Occipital lobe (tissue), 2 donors: ENCODE measurements around the gene PFKP. TPM values are rescaled to one million over a fixed set of nuclear protein-coding genes. Genes with fewer than 3 reads are reported as not detected.
"Not testable (repeated sequence)": the region's sequence is repeated elsewhere in the genome, so short reads cannot be mapped to it uniquely, and the experiment has no call there.

ENCODE experiments used
- DNase-seq: peaks from one replicate; lab custom pipeline; 2025; lab: John Stamatoyannopoulos, UW
- total RNA-seq: library from RNA; depleted of rRNA; stranded (reverse); fragments of >200 nt; gene quantifications from one replicate; pipeline ENCODE4 v1.2.3, GENCODE V29; 2014

PFKP gene
- total RNA-seq, 1 donor from 2014 or later = 76.3 TPM

- no peak for DNase-seq
Measured at GRCh38 chr10:3046981-3047547, 20.3 kb upstream of the PFKP start.

DNA sequence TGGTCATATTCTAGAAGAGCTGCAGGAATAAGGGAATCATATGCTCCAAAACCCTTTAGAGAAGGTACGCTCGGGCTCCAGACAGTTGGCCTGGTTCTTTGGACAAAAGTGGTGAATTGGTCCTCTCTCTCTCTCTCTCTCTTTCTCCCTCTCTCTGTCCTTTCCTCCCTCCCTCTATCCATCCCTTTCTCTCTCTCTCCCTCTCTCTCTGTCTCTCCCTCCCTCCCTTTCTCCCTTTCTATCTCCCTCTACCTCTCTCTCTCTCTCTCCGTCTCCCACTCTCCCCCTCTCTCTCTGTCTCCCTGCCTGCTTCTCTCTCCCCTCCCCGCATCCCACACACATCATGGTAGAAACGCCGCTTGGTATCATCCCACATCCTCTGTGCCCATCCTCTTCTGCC, 19.8 kb upstream of the PFKP start:
- no peak for DNase-seq

GRCh38 chr10:3048119-3049019, 19.0 kb upstream of the PFKP start:
- DNase-seq = no peak

- no peak for DNase-seq
Measured at GRCh38 chr10:3051692-3052091, 15.7 kb upstream of the PFKP start.

DNA sequence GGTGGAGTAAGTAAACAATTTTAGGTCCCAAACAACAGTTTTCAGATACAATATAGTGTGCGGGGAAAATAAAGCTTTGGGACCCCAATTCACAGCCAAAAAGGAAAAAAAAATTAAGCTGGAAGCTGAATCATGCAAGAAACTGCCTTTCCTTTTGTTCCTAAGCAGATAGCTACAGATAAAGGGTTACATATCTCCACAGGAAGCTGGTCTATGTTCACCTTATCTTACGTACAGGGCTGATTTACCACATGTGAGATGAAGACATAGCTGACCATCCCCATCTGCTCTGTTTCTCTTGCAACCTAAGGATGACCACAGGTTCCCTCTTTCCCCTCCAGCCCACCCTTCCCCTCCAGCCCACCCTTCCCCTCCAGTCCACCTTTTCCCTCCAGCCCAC, 14.2 kb upstream of the PFKP start:
- DNase-seq = no peak

- no peak for DNase-seq
Measured at GRCh38 chr10:3054183-3054850, 13.0 kb upstream of the PFKP start.

DNA sequence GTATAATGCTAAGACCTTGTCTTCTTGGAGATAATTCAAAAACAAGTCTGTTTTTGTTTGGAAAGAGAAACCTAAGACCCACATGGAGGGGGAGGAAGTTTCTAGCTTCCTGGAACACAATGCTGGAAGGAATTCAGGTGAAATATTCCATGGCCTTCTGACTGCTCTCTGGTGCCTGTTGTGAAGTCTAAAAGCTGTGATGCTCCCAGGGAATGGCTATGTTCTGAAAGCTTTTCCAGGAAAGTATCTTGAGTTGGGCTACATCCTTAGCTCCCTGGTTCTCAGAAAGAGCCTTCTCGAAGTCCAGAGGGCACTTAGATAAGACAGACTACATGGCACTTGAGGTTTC, 12.5 kb upstream of the PFKP start:
- no peak for DNase-seq

DNA sequence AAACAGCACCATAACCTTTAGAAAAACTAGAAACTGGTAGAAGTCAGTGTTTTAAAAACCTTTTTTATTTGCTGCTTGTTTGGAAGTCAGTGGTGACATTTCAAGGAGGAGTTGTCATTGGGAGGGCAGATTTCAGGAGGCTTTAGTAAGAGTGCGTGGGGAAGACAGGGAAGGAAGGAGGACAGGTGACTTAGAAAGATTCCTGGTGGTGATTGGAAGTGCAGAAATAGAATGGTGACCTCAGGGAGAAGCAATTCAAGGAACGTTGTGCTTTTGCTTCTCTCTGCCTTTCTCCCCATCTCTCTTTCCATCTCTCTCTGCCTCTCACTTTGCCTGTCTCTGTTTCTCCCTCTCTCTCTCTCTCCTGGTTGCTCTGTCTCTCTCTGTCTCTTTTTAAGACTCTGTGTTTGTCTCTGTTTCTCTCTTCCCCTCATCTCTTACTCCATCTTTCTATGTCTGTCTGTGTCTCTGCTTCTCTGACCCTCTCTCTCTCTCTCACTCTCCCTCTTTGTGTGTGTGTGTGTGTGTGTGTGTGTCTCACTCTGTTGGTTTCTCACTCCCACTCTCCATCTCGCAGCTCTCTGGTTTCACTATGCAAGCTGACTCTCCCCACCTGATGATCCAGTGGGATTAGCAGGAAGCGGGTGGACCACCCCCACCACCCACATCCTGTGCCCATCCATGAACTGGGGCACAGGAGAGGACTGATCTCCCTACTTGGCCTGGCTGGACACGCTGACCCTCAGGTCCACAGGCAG, 10.9 kb upstream of the PFKP start:
- DNase-seq = no peak

GRCh38 chr10:3057946-3058345, 9.4 kb upstream of the PFKP start:
- no peak for DNase-seq

- no peak for DNase-seq
Measured at GRCh38 chr10:3059974-3060373, 7.4 kb upstream of the PFKP start.

- DNase-seq = no peak
Measured at GRCh38 chr10:3060481-3060889, 6.9 kb upstream of the PFKP start.

DNA sequence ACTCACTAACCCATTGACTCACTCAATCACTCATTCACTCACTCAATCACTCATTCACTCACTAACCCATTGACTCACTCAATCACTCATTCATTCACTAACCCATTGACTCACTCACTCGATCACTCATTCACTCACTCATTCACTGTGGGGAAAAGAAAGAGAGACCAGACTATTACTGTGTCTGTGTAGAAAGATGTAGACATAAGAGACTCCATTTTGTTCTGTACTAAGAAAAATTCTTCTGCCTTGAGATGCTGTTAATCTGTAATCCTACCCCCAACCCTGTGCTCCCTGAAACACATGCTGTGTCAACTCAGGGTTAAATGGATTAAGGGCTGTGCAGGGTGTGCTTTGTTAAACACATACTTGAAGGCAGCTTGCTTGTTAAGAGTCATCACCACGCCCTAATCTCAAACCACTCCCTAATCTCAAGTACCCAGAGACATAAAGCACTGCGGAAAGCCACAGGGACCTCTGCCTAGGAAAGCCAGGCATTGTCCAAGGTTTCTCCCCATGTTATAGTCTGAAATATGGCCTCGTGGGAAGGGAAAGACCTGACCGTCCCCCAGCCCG, 5.9 kb upstream of the PFKP start:
- not testable (repeated sequence) for DNase-seq

DNA sequence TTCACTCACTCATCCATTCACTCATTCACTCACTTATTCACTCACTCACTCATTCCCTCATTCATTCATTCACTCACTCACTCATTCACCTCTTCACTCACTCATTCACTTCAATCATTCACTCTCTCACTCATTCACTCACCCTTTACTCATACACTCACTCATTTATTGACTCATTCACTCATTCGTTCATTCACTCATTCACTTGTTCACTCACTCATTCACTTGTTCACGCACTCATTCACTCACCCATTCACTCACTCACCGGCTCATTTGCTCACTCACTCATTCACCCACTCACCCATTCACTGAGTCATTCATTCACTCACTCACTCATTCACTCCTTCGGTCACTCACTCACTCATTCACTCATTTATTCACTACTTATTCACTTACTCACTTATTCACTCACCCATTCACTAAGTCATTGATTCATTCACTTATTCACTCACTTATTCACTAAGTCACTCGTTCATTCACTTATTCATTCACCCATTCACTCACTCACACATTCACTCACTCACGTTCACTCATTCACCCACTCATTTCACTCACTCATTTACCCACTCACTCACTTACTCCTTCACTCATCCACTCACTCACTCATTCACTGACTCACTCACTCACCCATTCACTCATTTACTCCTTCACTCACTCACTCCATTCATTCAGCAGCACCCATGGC, 4.7 kb upstream of the PFKP start:
- DNase-seq = no peak

DNA sequence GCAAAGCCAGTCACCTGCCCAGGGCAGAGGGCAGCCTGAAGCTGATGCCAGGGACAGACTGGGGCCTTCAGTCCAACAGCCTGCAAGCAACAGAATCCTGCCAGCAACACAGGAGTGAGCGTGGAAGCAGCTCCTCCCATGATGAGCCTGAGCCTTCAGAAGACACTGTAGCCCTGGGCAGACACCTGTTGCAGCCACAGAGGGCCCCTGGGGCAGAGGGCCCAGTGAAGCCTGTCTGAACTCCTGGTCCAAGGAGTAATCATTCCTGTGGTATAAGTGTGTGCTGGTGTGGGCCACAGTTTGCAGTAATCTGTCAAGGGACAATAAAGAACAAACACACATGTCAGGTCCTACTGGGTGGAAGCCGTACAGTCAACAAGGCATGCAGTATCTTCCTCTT, 2.9 kb upstream of the PFKP start:
- DNase-seq = no peak

DNA sequence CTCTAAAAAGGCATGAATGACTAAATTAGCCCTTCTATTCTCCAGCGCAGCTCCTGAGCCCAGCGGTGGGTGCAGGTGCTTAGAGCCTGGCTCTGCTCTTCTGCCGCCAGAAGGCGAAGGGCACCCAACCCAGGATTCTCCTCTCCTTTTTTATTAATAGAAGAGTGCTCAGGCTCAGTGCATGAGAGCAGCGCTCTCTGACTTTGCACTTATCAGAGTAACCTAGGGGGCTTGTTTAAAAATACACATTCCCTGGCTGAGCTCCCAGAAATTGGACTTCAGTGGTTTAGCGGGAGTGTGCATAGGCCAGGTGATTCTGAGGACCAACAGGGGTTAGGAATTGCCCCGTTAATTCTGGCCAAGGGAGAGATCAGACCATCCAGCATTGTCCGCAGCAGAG, 1.7 kb upstream of the PFKP start:
- DNase-seq = no peak

GRCh38 chr10:3066317-3067117, 831 bp upstream of the PFKP start:
- DNase-seq = no peak

DNA sequence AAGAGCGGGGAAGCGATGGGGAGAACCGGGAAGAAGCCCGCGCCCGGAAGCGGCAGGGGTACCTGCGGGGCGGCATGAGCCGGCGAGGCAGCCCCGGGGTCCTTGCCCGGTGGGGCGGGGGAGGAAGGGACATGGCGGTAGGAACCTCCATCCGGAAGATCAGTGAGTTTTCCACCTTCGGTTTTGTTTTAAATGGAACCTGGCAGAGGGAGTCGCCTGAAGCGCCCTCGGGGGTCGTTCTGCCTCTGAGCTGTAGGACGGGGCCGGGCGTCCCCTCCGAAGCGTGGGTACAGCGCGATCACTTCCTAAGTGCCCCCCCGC, 471 bp downstream of the PFKP start:
- no peak for DNase-seq

DNA sequence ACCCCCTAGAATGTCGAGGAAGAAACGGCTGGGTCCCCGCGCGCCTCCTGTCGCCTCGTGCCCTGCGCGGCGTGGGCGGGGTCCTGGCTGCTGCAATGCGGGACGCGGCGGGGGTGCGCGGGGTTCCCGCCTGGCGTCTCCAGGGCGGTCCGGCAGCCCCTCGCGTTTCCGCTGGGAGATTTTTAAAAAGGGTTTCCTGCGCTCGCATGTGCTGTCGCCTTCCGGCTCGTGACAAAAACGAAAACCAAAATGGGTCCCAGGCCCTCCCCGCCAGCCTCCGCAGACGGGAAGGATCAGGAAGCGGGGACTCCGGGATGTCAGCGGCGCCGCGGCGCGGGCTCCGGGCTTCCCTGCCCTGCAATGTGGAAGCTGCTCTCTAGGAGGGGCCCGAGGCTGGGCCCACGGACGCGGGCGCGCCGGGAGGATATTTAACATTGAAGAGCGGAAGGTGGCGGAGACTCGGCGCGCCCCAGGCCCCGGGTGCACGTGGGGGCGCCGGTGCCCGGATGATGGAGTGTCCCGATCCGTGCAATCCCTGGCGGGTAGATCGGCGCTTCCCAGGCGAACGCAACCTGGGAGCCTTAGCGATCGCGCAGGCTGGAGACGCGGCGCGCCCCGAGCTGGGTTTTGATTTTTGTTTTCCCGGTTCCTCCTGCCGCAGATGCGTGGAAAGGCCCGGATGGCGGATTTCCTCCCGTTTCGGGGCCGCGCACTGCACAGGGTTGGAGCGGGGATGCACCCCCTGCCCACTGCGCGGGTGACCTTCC, 1.0 kb downstream of the PFKP start:
- DNase-seq = peak; percentile 37

DNA sequence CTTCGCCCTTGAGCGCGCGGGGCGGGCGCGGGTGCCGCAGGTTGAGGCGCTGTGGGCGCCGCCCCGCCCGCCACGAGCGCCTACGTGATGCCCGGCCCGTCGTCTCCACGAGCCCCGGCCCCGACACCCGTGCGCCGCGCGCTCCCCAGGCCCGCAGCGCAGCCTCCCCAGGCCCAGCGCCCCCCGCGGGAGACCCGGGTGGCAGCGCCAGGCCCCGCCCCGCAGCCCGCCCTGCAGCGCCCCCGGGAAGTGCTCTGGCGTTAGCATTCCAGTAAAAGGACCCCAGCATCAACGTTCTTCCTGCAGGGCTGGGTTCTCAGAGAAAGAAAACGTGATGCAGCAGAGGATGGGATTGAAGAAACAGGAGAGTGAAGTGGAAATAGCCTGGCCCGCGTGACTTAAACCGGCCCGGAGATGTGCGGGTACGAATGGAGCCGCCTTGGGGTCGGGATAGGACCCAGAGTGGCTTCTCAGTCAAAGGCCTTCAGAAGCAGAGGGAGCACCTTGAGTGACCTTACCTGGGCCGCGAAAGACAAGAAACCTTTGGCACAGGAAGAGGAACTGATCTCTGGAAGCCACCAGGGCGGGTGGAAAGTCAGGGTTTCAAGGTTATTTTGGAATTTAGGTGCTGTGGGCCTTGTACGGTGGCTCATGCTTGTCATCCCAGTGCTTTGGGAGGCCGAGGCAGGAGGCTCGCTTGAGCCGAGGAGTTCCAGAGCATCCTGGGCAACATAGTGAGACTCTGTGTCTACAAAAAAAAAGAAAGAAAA, 1.8 kb downstream of the PFKP start:
- no peak for DNase-seq
